ENCODE measurements around the gene C12orf54.

GRCh38 chr12:48473061-48473460 is 9.2 kb upstream of the C12orf54 start:
- TF ChIP-seq CTCF (IDR thresholded peaks at IDR 0.05) (no peak), POLR2A (IDR thresholded peaks at IDR 0.05) (no peak)

All from esophagus squamous epithelium (tissue), 4 donors.